HCT116 (cell line): ENCODE measurements around the gene BPIFA1. TPM values are rescaled to one million over a fixed set of nuclear protein-coding genes. Genes with fewer than 3 reads are reported as not detected.
A peak's percentile ranks its signal among the peaks of the same experiment; 100 is the strongest.

Experiments
- ATAC-seq: fragments of 200-7000 bp; cut with Tn5 transposase; 2 replicates; pipeline ENCODE4 v1.9.1; 2020; ENCODE audit warnings: mild to moderate bottlenecking, moderate library complexity
- BruUV-seq: library from RNA; stranded (reverse); fragments of 400-500 nt; replicated peaks from 2 replicates; lab custom pipeline; 2021; lab: Mats Ljungman, UMichigan
- CTCF ChIA-PET: fragments of 300-600 bp; sonication (Branson Sonifier 250); formaldehyde crosslinking; loops from one replicate; lab custom pipeline; 2021; ENCODE audit warnings: antibody characterized with exemption; lab: Charles Lee
- POLR2A ChIA-PET: fragments of 300-600, 350-600 bp; sonication (Branson Sonifier 250); formaldehyde crosslinking; loops from one replicate; lab custom pipeline; 2021; ENCODE audit warnings: antibody characterized with exemption; lab: Charles Lee
- RAD21 ChIA-PET, 2 experiments: fragments of 300-600 bp; sonication (Branson Sonifier 250); formaldehyde crosslinking; loops; one replicate each; lab custom pipeline; 2023; ENCODE audit warnings: low total read pairs in 2 of 2; ENCODE audit not compliant: uncharacterized antibody in 2 of 2, unreplicated experiment in 2 of 2, low non-redundant PET in 1 of 2; lab: Charles Lee
- DNase-seq: peaks from one replicate; pipeline ENCODE4 v3.0.0-alpha.2; 2010; ENCODE audit warnings: low read depth, low spot score
- H2AFZ ChIP-seq: fragments of 200-600 bp; shearing (Covaris generic), sonication (generic); 2 replicates; pipeline ENCODE4 v1.6.1; 2017; ENCODE audit warnings: low read depth, mixed run types, mixed read lengths, antibody characterized with exemption, low read length; ENCODE audit not compliant: poor library complexity, severe bottlenecking
- H3K27ac ChIP-seq: 2 replicates; pipeline ENCODE4 v1.5.1; 2012; ENCODE audit warnings: low read depth, low read length
- H3K27me3 ChIP-seq: fragments of 200-600 bp; sonication (generic); 2 replicates; pipeline ENCODE4 v1.6.1; 2016; ENCODE audit warnings: mixed run types, low read length, mixed read lengths; ENCODE audit not compliant: insufficient read depth
- H3K36me3 ChIP-seq, 2 experiments: fragments of 200-500 bp in 1 of 2; fragments of 200-600 bp in 1 of 2; sonication (Bioruptor generic) in 1 of 2; sonication (generic) in 1 of 2; 2 replicates each; pipeline versions ENCODE4 v1.5.1 to v1.6.1; 2014 to 2016; ENCODE audit warnings: low read length in 2 of 2, inconsistent platforms in 1 of 2, mixed read lengths in 1 of 2, mixed run types in 1 of 2; ENCODE audit not compliant: insufficient read depth in 2 of 2, control insufficient read depth in 1 of 2
- H3K4me1 ChIP-seq, 2 experiments: fragments of 200-600 bp in 1 of 2; sonication (generic) in 1 of 2; 2 replicates each; pipeline versions ENCODE4 v1.5.1 to v1.6.1; 2012 to 2017; ENCODE audit warnings: low read length in 2 of 2, inconsistent platforms in 1 of 2, mild to moderate bottlenecking in 1 of 2, mixed read lengths in 1 of 2, mixed run types in 1 of 2, moderate library complexity in 1 of 2; ENCODE audit not compliant: insufficient read depth in 2 of 2, control insufficient read depth in 1 of 2
- H3K4me2 ChIP-seq: fragments of 200-600 bp; sonication (generic); 2 replicates; pipeline ENCODE4 v1.6.1; 2017; ENCODE audit warnings: mixed run types, low read length, mixed read lengths
- H3K4me3 ChIP-seq, 2 experiments: fragments of 200-600 bp in 1 of 2; sonication (generic) in 1 of 2; replicated peaks in 1 of 2; 2 replicates each; pipeline ENCODE4 v1.5.1; 2011 to 2016; ENCODE audit warnings: low read length in 2 of 2, control low read depth in 1 of 2, low read depth in 1 of 2, mild to moderate bottlenecking in 1 of 2, mixed read lengths in 1 of 2, mixed run types in 1 of 2
- H3K79me2 ChIP-seq: fragments of 200-600 bp; sonication (generic); 2 replicates; pipeline ENCODE4 v1.6.1; 2017; ENCODE audit warnings: mild to moderate bottlenecking, mixed run types, low read length, moderate library complexity, mixed read lengths; ENCODE audit not compliant: insufficient read depth
- H3K9ac ChIP-seq: fragments of 200-600 bp; sonication (generic); 2 replicates; pipeline ENCODE4 v1.6.1; 2016; ENCODE audit warnings: low read length, mixed read lengths
- H3K9me2 ChIP-seq: fragments of 200-600 bp; sonication (generic), shearing (Covaris generic); 2 replicates; pipeline ENCODE4 v1.6.1; 2017; ENCODE audit warnings: mixed run types, mild to moderate bottlenecking, moderate library complexity; ENCODE audit not compliant: insufficient read depth
- H3K9me3 ChIP-seq, 2 experiments: fragments of 200-500 bp in 1 of 2; fragments of 200-600 bp in 1 of 2; sonication (Bioruptor generic) in 1 of 2; sonication (generic) in 1 of 2; 2 replicates each; pipeline ENCODE4 v1.6.1; 2014 to 2017; ENCODE audit warnings: low read length in 2 of 2, mixed read lengths in 2 of 2, inconsistent platforms in 1 of 2, low read depth in 1 of 2, mild to moderate bottlenecking in 1 of 2, mixed run types in 1 of 2, moderate library complexity in 1 of 2; ENCODE audit not compliant: control insufficient read depth in 1 of 2, insufficient read depth in 1 of 2
- H4K20me1 ChIP-seq: fragments of 200-600 bp; sonication (generic), shearing (Covaris generic); 2 replicates; pipeline ENCODE4 v1.6.1; 2017; ENCODE audit warnings: mixed run types, mild to moderate bottlenecking, moderate library complexity; ENCODE audit not compliant: insufficient read depth
- CBX3 ChIP-seq: IDR thresholded peaks from 2 replicates; pipeline ENCODE4 v1.6.1; 2012; ENCODE audit warnings: low read depth
- CEBPB ChIP-seq: IDR thresholded peaks from 2 replicates; pipeline ENCODE4 v1.6.1; 2012; ENCODE audit warnings: low read depth
- ELF1 ChIP-seq: IDR thresholded peaks from 2 replicates; pipeline ENCODE4 v1.6.1; 2012; ENCODE audit warnings: low read depth, borderline replicate concordance
- EZH2 ChIP-seq: fragments of 200-600 bp; sonication (generic); IDR thresholded peaks from 2 replicates; pipeline ENCODE4 v1.6.1; 2017; ENCODE audit warnings: antibody characterized with exemption, mixed run types
- EZH2phosphoT487 ChIP-seq: fragments of 200-600 bp; IDR thresholded peaks from 2 replicates; pipeline ENCODE4 v1.6.1; 2018; ENCODE audit warnings: antibody characterized with exemption, borderline replicate concordance
- RAD21 ChIP-seq: IDR thresholded peaks from 2 replicates; pipeline ENCODE4 v1.6.1; 2012; ENCODE audit warnings: low read depth, mild to moderate bottlenecking
- SP1 ChIP-seq: IDR thresholded peaks from 2 replicates; pipeline ENCODE4 v1.6.1; 2012; ENCODE audit warnings: low read depth
- SRF ChIP-seq: IDR thresholded peaks from 2 replicates; pipeline ENCODE4 v1.6.1; 2012; ENCODE audit warnings: low read depth
- ZFX ChIP-seq: fragments of 450-650 bp; IDR thresholded peaks from 2 replicates; pipeline ENCODE4 v1.6.1; 2017
- ZNF274 ChIP-seq: fragments of 200-500 bp; sonication (Bioruptor generic); IDR thresholded peaks from 2 replicates; pipeline ENCODE4 v1.6.1; 2014; ENCODE audit warnings: mild to moderate bottlenecking, low read depth, low read length, inconsistent platforms
- intact Hi-C: fragments of 100-400 bp; cut with micrococcal nuclease; formaldehyde crosslinking; loops from 2 replicates; pipeline ENCODE4 v1.10.0; 2022
- total RNA-seq: library from RNA; stranded (reverse); gene quantifications from one replicate; pipeline ENCODE4 v1.2.1, GENCODE V29; 2021; ENCODE audit not compliant: unreplicated experiment
- TF ChIP-seq, protein P1 (sequence below), 3 experiments: fragments of 200-600 bp in 1 of 3; sonication (generic) in 1 of 3; IDR thresholded peaks in 2 of 3; conservative IDR thresholded peaks in 1 of 3; 2 replicates each; pipeline ENCODE4 v1.5.1; 2012 to 2017; ENCODE audit warnings: low read depth in 2 of 3, low read length in 2 of 3, antibody characterized with exemption in 1 of 3, borderline replicate concordance in 1 of 3, control low read depth in 1 of 3, mild to moderate bottlenecking in 1 of 3, mixed read lengths in 1 of 3, mixed run types in 1 of 3, moderate library complexity in 1 of 3; ENCODE audit not compliant: insufficient read depth in 1 of 3
- TF ChIP-seq, protein P2 (sequence below): IDR thresholded peaks from 2 replicates; pipeline ENCODE4 v1.6.1; 2012
- TF ChIP-seq, protein P3 (sequence below): IDR thresholded peaks from 2 replicates; pipeline ENCODE4 v1.6.1; 2012

Gene BPIFA1
- total RNA-seq, 1 experiment from 2014 or later, result not detected

DNA sequence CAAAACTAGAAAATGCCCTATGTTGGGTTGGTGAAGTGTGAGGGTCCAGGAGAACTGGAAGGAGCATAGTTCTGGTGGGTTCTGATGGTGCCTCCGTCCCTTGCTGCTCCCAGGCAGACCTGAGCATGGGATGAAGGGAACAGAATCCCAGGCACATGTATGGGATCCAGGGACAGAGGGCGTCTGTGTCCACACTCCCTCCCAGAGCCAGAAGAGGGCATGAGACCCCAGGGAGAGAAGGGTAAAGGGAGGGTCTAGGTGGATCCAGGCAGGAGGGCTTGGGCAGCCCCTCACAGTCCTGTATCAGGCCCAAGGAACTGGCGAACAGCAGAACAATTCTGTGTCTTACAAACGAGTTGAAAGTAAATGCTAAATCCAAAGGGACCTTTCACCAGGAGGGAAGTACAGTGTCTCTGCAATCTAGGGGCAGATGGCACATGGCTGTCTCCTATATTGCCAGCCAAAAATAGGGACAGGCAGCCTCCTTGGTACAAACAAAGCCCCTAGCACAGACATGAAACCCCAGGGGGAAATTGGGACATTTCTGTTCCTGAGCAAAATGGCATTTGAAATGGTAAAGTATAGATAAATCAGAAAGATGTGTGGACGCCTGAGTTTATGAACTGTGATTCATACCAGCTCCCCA lies 2.5 kb upstream of the BPIFA1 start:
- Histone ChIP-seq H3K27me3 (peaks cover 76% of the 10 kb centered on the region), H3K9me2 (no peaks in the 10 kb centered on the region), H3K36me3 (no peaks in the 10 kb centered on the region), H3K9me3 (no peaks in the 10 kb centered on the region), H4K20me1 (no peaks in the 10 kb centered on the region), H3K4me2 (no peak overlapping the region), H3K9ac (no peak overlapping the region), H3K4me1 (no peaks in the 10 kb centered on the region), H3K79me2 (no peaks in the 10 kb centered on the region), H3K4me3 (no peak overlapping the region), H3K27ac (no peak overlapping the region), H2AFZ (no peak overlapping the region)
- TF ChIP-seq RAD21 (peak; percentile 39), ZFX (no peak)
- TF ChIP-seq, protein P1, sequence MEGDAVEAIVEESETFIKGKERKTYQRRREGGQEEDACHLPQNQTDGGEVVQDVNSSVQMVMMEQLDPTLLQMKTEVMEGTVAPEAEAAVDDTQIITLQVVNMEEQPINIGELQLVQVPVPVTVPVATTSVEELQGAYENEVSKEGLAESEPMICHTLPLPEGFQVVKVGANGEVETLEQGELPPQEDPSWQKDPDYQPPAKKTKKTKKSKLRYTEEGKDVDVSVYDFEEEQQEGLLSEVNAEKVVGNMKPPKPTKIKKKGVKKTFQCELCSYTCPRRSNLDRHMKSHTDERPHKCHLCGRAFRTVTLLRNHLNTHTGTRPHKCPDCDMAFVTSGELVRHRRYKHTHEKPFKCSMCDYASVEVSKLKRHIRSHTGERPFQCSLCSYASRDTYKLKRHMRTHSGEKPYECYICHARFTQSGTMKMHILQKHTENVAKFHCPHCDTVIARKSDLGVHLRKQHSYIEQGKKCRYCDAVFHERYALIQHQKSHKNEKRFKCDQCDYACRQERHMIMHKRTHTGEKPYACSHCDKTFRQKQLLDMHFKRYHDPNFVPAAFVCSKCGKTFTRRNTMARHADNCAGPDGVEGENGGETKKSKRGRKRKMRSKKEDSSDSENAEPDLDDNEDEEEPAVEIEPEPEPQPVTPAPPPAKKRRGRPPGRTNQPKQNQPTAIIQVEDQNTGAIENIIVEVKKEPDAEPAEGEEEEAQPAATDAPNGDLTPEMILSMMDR (IDR thresholded peaks at IDR 0.05 in 2 of 3, conservative IDR thresholded peaks at IDR 0.05 in 1 of 3; ENCODE audit: borderline replicate concordance in 1 of 3, insufficient read depth in 1 of 3, low read depth in 2 of 3, low read length in 2 of 3), result peak in 2 of 3 experiments; percentile 17 to 25; a peak in 3 of 6 replicates
- ChIA-PET RAD21 (no interaction called here), POLR2A (no interaction called here), CTCF (no interaction called here)
- ATAC-seq, result peak; percentile 67
- DNase-seq, result no peak
- intact Hi-C loops, result no loop called here
- BruUV-seq, result no TSS peak

DNA sequence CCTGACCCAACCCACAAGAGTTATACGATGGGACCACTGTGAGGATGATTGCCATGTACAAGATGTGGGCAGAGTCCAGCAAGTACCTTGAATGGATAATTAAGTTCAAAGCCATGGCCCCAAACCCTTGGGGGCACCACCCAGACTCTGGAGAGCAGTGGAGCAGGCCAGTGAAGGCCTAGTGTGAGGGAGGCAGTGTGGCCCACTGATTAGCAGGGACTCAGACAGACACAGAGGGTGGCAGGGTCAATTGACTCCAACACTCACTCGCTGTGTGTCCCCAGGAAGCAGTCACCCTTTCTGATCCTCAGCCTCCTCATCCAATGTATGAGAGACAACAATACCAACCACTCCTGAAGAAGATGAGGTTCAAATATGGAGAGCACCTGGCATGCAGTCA lies 1.7 kb upstream of the BPIFA1 start:
- H4K20me1 ChIP-seq, result no peaks in the 10 kb centered on the region
- no peak overlapping the region for H3K27ac ChIP-seq
- H3K9me2 ChIP-seq, result no peaks in the 10 kb centered on the region
- H3K79me2 ChIP-seq, result no peaks in the 10 kb centered on the region
- no peak overlapping the region for H2AFZ ChIP-seq
- H3K4me2 ChIP-seq, result no peak overlapping the region
- ChIA-PET RAD21 (no interaction called here), POLR2A (no interaction called here), CTCF (no interaction called here)
- H3K4me3 ChIP-seq, result no peak overlapping the region
- no peak for DNase-seq
- no peaks in the 10 kb centered on the region for H3K36me3 ChIP-seq
- no peaks in the 10 kb centered on the region for H3K9me3 ChIP-seq
- intact Hi-C loops, result no loop called here
- ATAC-seq, result no peak
- no peak overlapping the region for H3K9ac ChIP-seq
- H3K4me1 ChIP-seq, result no peaks in the 10 kb centered on the region
- H3K27me3 ChIP-seq, result peaks cover 69% of the 10 kb centered on the region
- BruUV-seq, result no TSS peak
- TF ChIP-seq CBX3 (no peak), ZNF274 (no peak), ELF1 (no peak), ZFX (no peak), EZH2phosphoT487 (no peak), EZH2 (no peak), SP1 (no peak), CEBPB (no peak), SRF (no peak)
- TF ChIP-seq, protein P1 (IDR thresholded peaks at IDR 0.05 in 2 of 3, conservative IDR thresholded peaks at IDR 0.05 in 1 of 3; ENCODE audit: borderline replicate concordance in 1 of 3, insufficient read depth in 1 of 3, low read depth in 2 of 3, low read length in 2 of 3), result no peak
- TF ChIP-seq, protein P2, sequence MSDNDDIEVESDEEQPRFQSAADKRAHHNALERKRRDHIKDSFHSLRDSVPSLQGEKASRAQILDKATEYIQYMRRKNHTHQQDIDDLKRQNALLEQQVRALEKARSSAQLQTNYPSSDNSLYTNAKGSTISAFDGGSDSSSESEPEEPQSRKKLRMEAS, result no peak
- TF ChIP-seq, protein P3, sequence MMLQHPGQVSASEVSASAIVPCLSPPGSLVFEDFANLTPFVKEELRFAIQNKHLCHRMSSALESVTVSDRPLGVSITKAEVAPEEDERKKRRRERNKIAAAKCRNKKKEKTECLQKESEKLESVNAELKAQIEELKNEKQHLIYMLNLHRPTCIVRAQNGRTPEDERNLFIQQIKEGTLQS, result no peak
